HCT116 (cell line): ENCODE results near the gene SLC41A1. TPM values are rescaled to one million over a fixed set of nuclear protein-coding genes. Genes with fewer than 3 reads are reported as not detected.
A peak's percentile ranks its signal among the peaks of the same experiment; 100 is the strongest.

Source experiments
- ATAC-seq: fragments of 200-7000 bp; cut with Tn5 transposase; 2 replicates; pipeline ENCODE4 v1.9.1; 2020; ENCODE audit warnings: mild to moderate bottlenecking, moderate library complexity
- BruUV-seq: library from RNA; stranded (reverse); fragments of 400-500 nt; replicated peaks from 2 replicates; lab custom pipeline; 2021; lab: Mats Ljungman, UMichigan
- CTCF ChIA-PET: fragments of 300-600 bp; sonication (Branson Sonifier 250); formaldehyde crosslinking; loops from one replicate; lab custom pipeline; 2021; ENCODE audit warnings: antibody characterized with exemption; lab: Charles Lee
- POLR2A ChIA-PET: fragments of 300-600, 350-600 bp; sonication (Branson Sonifier 250); formaldehyde crosslinking; loops from one replicate; lab custom pipeline; 2021; ENCODE audit warnings: antibody characterized with exemption; lab: Charles Lee
- RAD21 ChIA-PET, 2 experiments: fragments of 300-600 bp; sonication (Branson Sonifier 250); formaldehyde crosslinking; loops; one replicate each; lab custom pipeline; 2023; ENCODE audit warnings: low total read pairs in 2 of 2; ENCODE audit not compliant: uncharacterized antibody in 2 of 2, unreplicated experiment in 2 of 2, low non-redundant PET in 1 of 2; lab: Charles Lee
- DNase-seq: peaks from one replicate; pipeline ENCODE4 v3.0.0-alpha.2; 2010; ENCODE audit warnings: low read depth, low spot score
- H2AFZ ChIP-seq: fragments of 200-600 bp; shearing (Covaris generic), sonication (generic); 2 replicates; pipeline ENCODE4 v1.6.1; 2017; ENCODE audit warnings: low read depth, mixed run types, mixed read lengths, antibody characterized with exemption, low read length; ENCODE audit not compliant: poor library complexity, severe bottlenecking
- H3K27ac ChIP-seq: 2 replicates; pipeline ENCODE4 v1.5.1; 2012; ENCODE audit warnings: low read depth, low read length
- H3K27me3 ChIP-seq: fragments of 200-600 bp; sonication (generic); 2 replicates; pipeline ENCODE4 v1.6.1; 2016; ENCODE audit warnings: mixed run types, low read length, mixed read lengths; ENCODE audit not compliant: insufficient read depth
- H3K36me3 ChIP-seq, 2 experiments: fragments of 200-500 bp in 1 of 2; fragments of 200-600 bp in 1 of 2; sonication (Bioruptor generic) in 1 of 2; sonication (generic) in 1 of 2; 2 replicates each; pipeline versions ENCODE4 v1.5.1 to v1.6.1; 2014 to 2016; ENCODE audit warnings: low read length in 2 of 2, inconsistent platforms in 1 of 2, mixed read lengths in 1 of 2, mixed run types in 1 of 2; ENCODE audit not compliant: insufficient read depth in 2 of 2, control insufficient read depth in 1 of 2
- H3K4me1 ChIP-seq, 2 experiments: fragments of 200-600 bp in 1 of 2; sonication (generic) in 1 of 2; 2 replicates each; pipeline versions ENCODE4 v1.5.1 to v1.6.1; 2012 to 2017; ENCODE audit warnings: low read length in 2 of 2, inconsistent platforms in 1 of 2, mild to moderate bottlenecking in 1 of 2, mixed read lengths in 1 of 2, mixed run types in 1 of 2, moderate library complexity in 1 of 2; ENCODE audit not compliant: insufficient read depth in 2 of 2, control insufficient read depth in 1 of 2
- H3K4me2 ChIP-seq: fragments of 200-600 bp; sonication (generic); 2 replicates; pipeline ENCODE4 v1.6.1; 2017; ENCODE audit warnings: mixed run types, low read length, mixed read lengths
- H3K4me3 ChIP-seq, 2 experiments: fragments of 200-600 bp in 1 of 2; sonication (generic) in 1 of 2; replicated peaks in 1 of 2; 2 replicates each; pipeline ENCODE4 v1.5.1; 2011 to 2016; ENCODE audit warnings: low read length in 2 of 2, control low read depth in 1 of 2, low read depth in 1 of 2, mild to moderate bottlenecking in 1 of 2, mixed read lengths in 1 of 2, mixed run types in 1 of 2
- H3K79me2 ChIP-seq: fragments of 200-600 bp; sonication (generic); 2 replicates; pipeline ENCODE4 v1.6.1; 2017; ENCODE audit warnings: mild to moderate bottlenecking, mixed run types, low read length, moderate library complexity, mixed read lengths; ENCODE audit not compliant: insufficient read depth
- H3K9ac ChIP-seq: fragments of 200-600 bp; sonication (generic); 2 replicates; pipeline ENCODE4 v1.6.1; 2016; ENCODE audit warnings: low read length, mixed read lengths
- H3K9me2 ChIP-seq: fragments of 200-600 bp; sonication (generic), shearing (Covaris generic); 2 replicates; pipeline ENCODE4 v1.6.1; 2017; ENCODE audit warnings: mixed run types, mild to moderate bottlenecking, moderate library complexity; ENCODE audit not compliant: insufficient read depth
- H3K9me3 ChIP-seq, 2 experiments: fragments of 200-500 bp in 1 of 2; fragments of 200-600 bp in 1 of 2; sonication (Bioruptor generic) in 1 of 2; sonication (generic) in 1 of 2; 2 replicates each; pipeline ENCODE4 v1.6.1; 2014 to 2017; ENCODE audit warnings: low read length in 2 of 2, mixed read lengths in 2 of 2, inconsistent platforms in 1 of 2, low read depth in 1 of 2, mild to moderate bottlenecking in 1 of 2, mixed run types in 1 of 2, moderate library complexity in 1 of 2; ENCODE audit not compliant: control insufficient read depth in 1 of 2, insufficient read depth in 1 of 2
- H4K20me1 ChIP-seq: fragments of 200-600 bp; sonication (generic), shearing (Covaris generic); 2 replicates; pipeline ENCODE4 v1.6.1; 2017; ENCODE audit warnings: mixed run types, mild to moderate bottlenecking, moderate library complexity; ENCODE audit not compliant: insufficient read depth
- CEBPB ChIP-seq: IDR thresholded peaks from 2 replicates; pipeline ENCODE4 v1.6.1; 2012; ENCODE audit warnings: low read depth
- EGR1 ChIP-seq: IDR thresholded peaks from 2 replicates; pipeline ENCODE4 v1.6.1; 2012; ENCODE audit warnings: low read depth
- FOSL1 ChIP-seq: IDR thresholded peaks from 2 replicates; pipeline ENCODE4 v1.6.1; 2012; ENCODE audit warnings: low read depth
- JUND ChIP-seq: IDR thresholded peaks from 2 replicates; pipeline ENCODE4 v1.6.1; 2012
- POLR2A ChIP-seq: IDR thresholded peaks from 2 replicates; pipeline ENCODE4 v1.7.0; 2011; ENCODE audit warnings: borderline replicate concordance; ENCODE audit not compliant: insufficient read depth, insufficient read length; ENCODE audit errors: extremely low read depth
- POLR2AphosphoS5 ChIP-seq: IDR thresholded peaks from 2 replicates; pipeline ENCODE4 v1.6.1; 2011; ENCODE audit warnings: mild to moderate bottlenecking, low read depth, low read length, moderate library complexity
- RAD21 ChIP-seq: IDR thresholded peaks from 2 replicates; pipeline ENCODE4 v1.6.1; 2012; ENCODE audit warnings: low read depth, mild to moderate bottlenecking
- SP1 ChIP-seq: IDR thresholded peaks from 2 replicates; pipeline ENCODE4 v1.6.1; 2012; ENCODE audit warnings: low read depth
- SRF ChIP-seq: IDR thresholded peaks from 2 replicates; pipeline ENCODE4 v1.6.1; 2012; ENCODE audit warnings: low read depth
- YY1 ChIP-seq: IDR thresholded peaks from 2 replicates; pipeline ENCODE4 v1.6.1; 2011; ENCODE audit warnings: low read length, low read depth, moderate library complexity, mild to moderate bottlenecking; ENCODE audit not compliant: insufficient replicate concordance; ENCODE audit errors: extremely low read depth
- ZNF274 ChIP-seq: fragments of 200-500 bp; sonication (Bioruptor generic); IDR thresholded peaks from 2 replicates; pipeline ENCODE4 v1.6.1; 2014; ENCODE audit warnings: mild to moderate bottlenecking, low read depth, low read length, inconsistent platforms
- intact Hi-C: fragments of 100-400 bp; cut with micrococcal nuclease; formaldehyde crosslinking; loops from 2 replicates; pipeline ENCODE4 v1.10.0; 2022
- total RNA-seq: library from RNA; stranded (reverse); gene quantifications from one replicate; pipeline ENCODE4 v1.2.1, GENCODE V29; 2021; ENCODE audit not compliant: unreplicated experiment
- TF ChIP-seq, protein P1 (sequence below): IDR thresholded peaks from 2 replicates; pipeline ENCODE4 v1.6.1; 2012
- TF ChIP-seq, protein P2 (sequence below): IDR thresholded peaks from 2 replicates; pipeline ENCODE4 v1.6.1; 2012
- TF ChIP-seq, protein P3 (sequence below): IDR thresholded peaks from 2 replicates; pipeline ENCODE4 v1.6.1; 2012; ENCODE audit warnings: low read depth
- TF ChIP-seq, protein P4 (sequence below), 3 experiments: fragments of 200-600 bp in 1 of 3; sonication (generic) in 1 of 3; IDR thresholded peaks in 2 of 3; conservative IDR thresholded peaks in 1 of 3; 2 replicates each; pipeline ENCODE4 v1.5.1; 2012 to 2017; ENCODE audit warnings: low read depth in 2 of 3, low read length in 2 of 3, antibody characterized with exemption in 1 of 3, borderline replicate concordance in 1 of 3, control low read depth in 1 of 3, mild to moderate bottlenecking in 1 of 3, mixed read lengths in 1 of 3, mixed run types in 1 of 3, moderate library complexity in 1 of 3; ENCODE audit not compliant: insufficient read depth in 1 of 3
- TF ChIP-seq, protein P5 (sequence below): IDR thresholded peaks from 2 replicates; pipeline ENCODE4 v1.6.1; 2011; ENCODE audit warnings: mild to moderate bottlenecking, low read length, moderate library complexity; ENCODE audit not compliant: insufficient replicate concordance; ENCODE audit errors: extremely low read depth

The SLC41A1 gene
- total RNA-seq, 1 experiment from 2014 or later: 35.9 TPM

DNA sequence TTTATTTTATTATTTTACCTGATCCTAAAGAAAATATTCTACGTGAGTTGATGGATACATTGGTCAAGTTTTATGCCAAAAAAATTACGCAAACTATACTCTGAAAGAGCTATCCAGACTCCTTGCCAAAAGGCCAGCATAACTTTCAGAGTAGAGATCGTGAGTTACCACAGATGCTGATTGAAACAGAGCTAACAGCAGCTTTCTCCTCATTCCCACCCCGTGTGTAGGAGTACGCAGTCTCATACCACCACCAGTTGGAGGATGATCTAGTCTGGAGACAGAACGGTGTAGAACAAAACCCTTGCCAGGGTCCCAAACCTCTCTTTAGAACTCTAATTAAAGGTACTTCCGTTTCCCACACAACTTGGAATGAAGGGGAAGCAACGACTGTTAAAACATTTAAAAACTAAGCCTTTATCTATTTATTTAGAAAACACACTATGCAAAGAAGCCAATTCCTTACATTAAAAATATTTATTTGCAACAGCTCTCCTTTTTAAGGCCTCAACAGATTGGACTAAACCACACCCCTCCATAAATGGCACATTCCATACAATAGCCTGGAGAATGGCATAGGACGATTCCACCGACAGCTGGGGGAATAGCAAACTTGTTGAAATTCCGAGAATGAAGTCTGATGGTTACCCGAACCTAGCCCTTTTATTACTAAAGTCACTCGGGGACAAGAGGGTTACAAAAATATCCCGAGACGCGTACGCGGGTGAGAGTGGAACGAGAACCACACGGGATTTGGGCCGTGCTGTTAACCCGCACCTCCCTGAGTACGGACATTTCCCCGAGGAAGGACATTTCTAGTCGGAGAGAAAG is 64.4 kb downstream of the SLC41A1 start:
- Histone ChIP-seq H3K9me2 (no peaks in the 10 kb centered on the region), H3K9me3 (no peaks in the 10 kb centered on the region), H2AFZ (no peak overlapping the region), H3K79me2 (peaks cover 59% of the 10 kb centered on the region), H3K27me3 (no peaks in the 10 kb centered on the region), H3K27ac (peak overlapping the region; percentile 92), H3K4me1 (peaks cover 20 to 43% of the 10 kb centered on the region in 2 experiments), H3K9ac (peak overlapping the region; percentile 94), H4K20me1 (peaks cover 21% of the 10 kb centered on the region; the same call in 1 of the 2 replicates), H3K36me3 (peaks cover 0 to 4% of the 10 kb centered on the region in 2 experiments; a peak in 1 of 4 replicates), H3K4me3 (peak overlapping the region; percentile 75 to 94), H3K4me2 (peak overlapping the region; percentile 86)
- ChIA-PET RAD21 (no interaction called here), CTCF (interaction anchor here (1.0 to 1.6 kb wide), 3 partner anchors 11 to 229 kb away, joined by 4 to 6 read pairs (median 5); no protein-coding TSS in a partner anchor), POLR2A (interaction anchor here (0.6 to 1.5 kb wide), 6 partner anchors 8 to 233 kb away, joined by 3 to 5 read pairs (median 3); partner anchors contain the start of gene ELK4)
- intact Hi-C loops: loop anchor here (1.0 kb wide), 1 partner anchor 65 kb away; the partner anchor contains the start of gene SLC41A1
- ATAC-seq (peak; percentile 34), DNase-seq (peak; percentile 46)
- no peak for TF ChIP-seq SP1
- no peak for TF ChIP-seq JUND
- no peak for TF ChIP-seq EGR1
- no peak for TF ChIP-seq FOSL1
- TF ChIP-seq, protein P1, sequence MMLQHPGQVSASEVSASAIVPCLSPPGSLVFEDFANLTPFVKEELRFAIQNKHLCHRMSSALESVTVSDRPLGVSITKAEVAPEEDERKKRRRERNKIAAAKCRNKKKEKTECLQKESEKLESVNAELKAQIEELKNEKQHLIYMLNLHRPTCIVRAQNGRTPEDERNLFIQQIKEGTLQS: no peak
- TF ChIP-seq, protein P2, sequence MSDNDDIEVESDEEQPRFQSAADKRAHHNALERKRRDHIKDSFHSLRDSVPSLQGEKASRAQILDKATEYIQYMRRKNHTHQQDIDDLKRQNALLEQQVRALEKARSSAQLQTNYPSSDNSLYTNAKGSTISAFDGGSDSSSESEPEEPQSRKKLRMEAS: peak; percentile 39; the same call in 1 of the 2 replicates
- TF ChIP-seq CEBPB: no peak
- peak; percentile 58 for TF ChIP-seq SRF
- TF ChIP-seq, protein P3, sequence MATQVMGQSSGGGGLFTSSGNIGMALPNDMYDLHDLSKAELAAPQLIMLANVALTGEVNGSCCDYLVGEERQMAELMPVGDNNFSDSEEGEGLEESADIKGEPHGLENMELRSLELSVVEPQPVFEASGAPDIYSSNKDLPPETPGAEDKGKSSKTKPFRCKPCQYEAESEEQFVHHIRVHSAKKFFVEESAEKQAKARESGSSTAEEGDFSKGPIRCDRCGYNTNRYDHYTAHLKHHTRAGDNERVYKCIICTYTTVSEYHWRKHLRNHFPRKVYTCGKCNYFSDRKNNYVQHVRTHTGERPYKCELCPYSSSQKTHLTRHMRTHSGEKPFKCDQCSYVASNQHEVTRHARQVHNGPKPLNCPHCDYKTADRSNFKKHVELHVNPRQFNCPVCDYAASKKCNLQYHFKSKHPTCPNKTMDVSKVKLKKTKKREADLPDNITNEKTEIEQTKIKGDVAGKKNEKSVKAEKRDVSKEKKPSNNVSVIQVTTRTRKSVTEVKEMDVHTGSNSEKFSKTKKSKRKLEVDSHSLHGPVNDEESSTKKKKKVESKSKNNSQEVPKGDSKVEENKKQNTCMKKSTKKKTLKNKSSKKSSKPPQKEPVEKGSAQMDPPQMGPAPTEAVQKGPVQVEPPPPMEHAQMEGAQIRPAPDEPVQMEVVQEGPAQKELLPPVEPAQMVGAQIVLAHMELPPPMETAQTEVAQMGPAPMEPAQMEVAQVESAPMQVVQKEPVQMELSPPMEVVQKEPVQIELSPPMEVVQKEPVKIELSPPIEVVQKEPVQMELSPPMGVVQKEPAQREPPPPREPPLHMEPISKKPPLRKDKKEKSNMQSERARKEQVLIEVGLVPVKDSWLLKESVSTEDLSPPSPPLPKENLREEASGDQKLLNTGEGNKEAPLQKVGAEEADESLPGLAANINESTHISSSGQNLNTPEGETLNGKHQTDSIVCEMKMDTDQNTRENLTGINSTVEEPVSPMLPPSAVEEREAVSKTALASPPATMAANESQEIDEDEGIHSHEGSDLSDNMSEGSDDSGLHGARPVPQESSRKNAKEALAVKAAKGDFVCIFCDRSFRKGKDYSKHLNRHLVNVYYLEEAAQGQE: no peak
- TF ChIP-seq YY1: no peak
- no peak for TF ChIP-seq POLR2A
- TF ChIP-seq RAD21: no peak
- TF ChIP-seq, protein P4, sequence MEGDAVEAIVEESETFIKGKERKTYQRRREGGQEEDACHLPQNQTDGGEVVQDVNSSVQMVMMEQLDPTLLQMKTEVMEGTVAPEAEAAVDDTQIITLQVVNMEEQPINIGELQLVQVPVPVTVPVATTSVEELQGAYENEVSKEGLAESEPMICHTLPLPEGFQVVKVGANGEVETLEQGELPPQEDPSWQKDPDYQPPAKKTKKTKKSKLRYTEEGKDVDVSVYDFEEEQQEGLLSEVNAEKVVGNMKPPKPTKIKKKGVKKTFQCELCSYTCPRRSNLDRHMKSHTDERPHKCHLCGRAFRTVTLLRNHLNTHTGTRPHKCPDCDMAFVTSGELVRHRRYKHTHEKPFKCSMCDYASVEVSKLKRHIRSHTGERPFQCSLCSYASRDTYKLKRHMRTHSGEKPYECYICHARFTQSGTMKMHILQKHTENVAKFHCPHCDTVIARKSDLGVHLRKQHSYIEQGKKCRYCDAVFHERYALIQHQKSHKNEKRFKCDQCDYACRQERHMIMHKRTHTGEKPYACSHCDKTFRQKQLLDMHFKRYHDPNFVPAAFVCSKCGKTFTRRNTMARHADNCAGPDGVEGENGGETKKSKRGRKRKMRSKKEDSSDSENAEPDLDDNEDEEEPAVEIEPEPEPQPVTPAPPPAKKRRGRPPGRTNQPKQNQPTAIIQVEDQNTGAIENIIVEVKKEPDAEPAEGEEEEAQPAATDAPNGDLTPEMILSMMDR (IDR thresholded peaks at IDR 0.05 in 2 of 3, conservative IDR thresholded peaks at IDR 0.05 in 1 of 3; ENCODE audit: borderline replicate concordance in 1 of 3, insufficient read depth in 1 of 3, low read depth in 2 of 3, low read length in 2 of 3): no peak
- no peak for TF ChIP-seq POLR2AphosphoS5
- no peak for TF ChIP-seq ZNF274
- TF ChIP-seq, protein P5, sequence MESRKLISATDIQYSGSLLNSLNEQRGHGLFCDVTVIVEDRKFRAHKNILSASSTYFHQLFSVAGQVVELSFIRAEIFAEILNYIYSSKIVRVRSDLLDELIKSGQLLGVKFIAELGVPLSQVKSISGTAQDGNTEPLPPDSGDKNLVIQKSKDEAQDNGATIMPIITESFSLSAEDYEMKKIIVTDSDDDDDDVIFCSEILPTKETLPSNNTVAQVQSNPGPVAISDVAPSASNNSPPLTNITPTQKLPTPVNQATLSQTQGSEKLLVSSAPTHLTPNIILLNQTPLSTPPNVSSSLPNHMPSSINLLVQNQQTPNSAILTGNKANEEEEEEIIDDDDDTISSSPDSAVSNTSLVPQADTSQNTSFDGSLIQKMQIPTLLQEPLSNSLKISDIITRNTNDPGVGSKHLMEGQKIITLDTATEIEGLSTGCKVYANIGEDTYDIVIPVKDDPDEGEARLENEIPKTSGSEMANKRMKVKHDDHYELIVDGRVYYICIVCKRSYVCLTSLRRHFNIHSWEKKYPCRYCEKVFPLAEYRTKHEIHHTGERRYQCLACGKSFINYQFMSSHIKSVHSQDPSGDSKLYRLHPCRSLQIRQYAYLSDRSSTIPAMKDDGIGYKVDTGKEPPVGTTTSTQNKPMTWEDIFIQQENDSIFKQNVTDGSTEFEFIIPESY: peak; percentile 72
- TSS peak; percentile 49 for BruUV-seq
